ENCODE data around the gene MKNK1. TPM values are rescaled to one million over a fixed set of nuclear protein-coding genes. Genes with fewer than 3 reads are reported as not detected.
A peak's percentile ranks its signal among the peaks of the same experiment; 100 is the strongest.

MKNK1 gene
- total RNA-seq, 1 experiment from 2014 or later, result 18.6 TPM

GRCh38 chr1:46545784-46546183 lies 58.3 kb downstream of the MKNK1 start (continued):
- no peak for TF ChIP-seq AR (CRISPR knock-in tag; IDR thresholded peaks at IDR 0.05)
- no peak for TF ChIP-seq HMGXB4 (CRISPR knock-in tag; IDR thresholded peaks at IDR 0.05)
- TF ChIP-seq ZBTB43 (CRISPR knock-in tag; IDR thresholded peaks at IDR 0.05), result no peak
- no peak for TF ChIP-seq E2F5 (CRISPR knock-in tag; IDR thresholded peaks at IDR 0.05)
- TF ChIP-seq ZBTB21 (CRISPR knock-in tag; IDR thresholded peaks at IDR 0.05; ENCODE audit: borderline replicate concordance), result no peak
- no peak for TF ChIP-seq MAX (CRISPR knock-in tag; IDR thresholded peaks at IDR 0.05)
- no peak for TF ChIP-seq ZNF425 (CRISPR knock-in tag; conservative IDR thresholded peaks at IDR 0.05)

GRCh38 chr1:46544561-46545240 lies 59.4 kb downstream of the MKNK1 start:
- DNase-seq (ENCODE audit: low spot score) (no peak), ATAC-seq (peak; percentile 41)
- TF ChIP-seq MLX (CRISPR knock-in tag; IDR thresholded peaks at IDR 0.05), result no peak
- no peak for TF ChIP-seq AR (CRISPR knock-in tag; IDR thresholded peaks at IDR 0.05)
- CTCF ChIA-PET, result interaction anchor here (0.7 to 13.7 kb wide), 8 partner anchors 14 to 103 kb away, joined by 3 to 190 read pairs (median 6); partner anchors contain the start of gene MKNK1
- POLR2A ChIA-PET, result interaction anchor here (0.6 kb wide), 1 partner anchor 20 kb away, joined by 3 read pairs; no protein-coding TSS in a partner anchor
- Mint-ChIP-seq H3K27ac (no peak overlapping the region), H3K27me3 (ENCODE audit: low read depth) (peaks cover 77% of the 10 kb centered on the region), H3K9me3 (no peaks in the 10 kb centered on the region), H3K4me3 (peak overlapping the region; percentile 91), H3K4me1 (peaks cover 22% of the 10 kb centered on the region), H3K36me3 (no peaks in the 10 kb centered on the region)
